SK-N-SH treated with all-trans-retinoic acid at 6 μM for 48 hours (cell line): ENCODE results near the gene PGBD2.
"Not testable (repeated sequence)": the region's sequence is repeated elsewhere in the genome, so short reads cannot be mapped to it uniquely, and the experiment has no call there.

Experiments used
- ISL1 ChIP-seq: fragments of 250-450 bp; sonication (Bioruptor Pico); IDR thresholded peaks from 2 replicates; pipeline ENCODE4 v2.1.2; 2022; ENCODE audit warnings: mild to moderate bottlenecking, moderate library complexity
- RARB ChIP-seq: fragments of 250-450 bp; sonication (Bioruptor Pico); IDR thresholded peaks from 2 replicates; pipeline ENCODE4 v1.8.0; 2021; ENCODE audit warnings: mild to moderate bottlenecking, moderate library complexity
- TCF4 ChIP-seq: fragments of 250-450 bp; sonication (Bioruptor Pico); IDR thresholded peaks from 2 replicates; pipeline ENCODE4 v1.8.0; 2021; ENCODE audit warnings: mild to moderate bottlenecking, moderate library complexity, borderline replicate concordance
- ZFP3 ChIP-seq: fragments of 250-450 bp; sonication (Bioruptor Pico); IDR thresholded peaks from 2 replicates; pipeline ENCODE4 v1.5.0; 2020; ENCODE audit warnings: mild to moderate bottlenecking, moderate library complexity
- TF ChIP-seq, protein P1 (sequence below): fragments of 250-450 bp; sonication (Bioruptor Pico); IDR thresholded peaks from 2 replicates; pipeline ENCODE4 v1.8.0; 2021; ENCODE audit warnings: low read depth, mild to moderate bottlenecking, moderate library complexity, borderline replicate concordance
- TF ChIP-seq, protein P2 (sequence below): fragments of 250-450 bp; sonication (Bioruptor Pico); IDR thresholded peaks from 2 replicates; pipeline ENCODE4 v1.5.1; 2021; ENCODE audit warnings: mild to moderate bottlenecking, moderate library complexity
- TF ChIP-seq, protein P3 (sequence below): fragments of 250-450 bp; sonication (Bioruptor Pico); IDR thresholded peaks from 2 replicates; pipeline ENCODE4 v1.8.0; 2020; ENCODE audit warnings: mild to moderate bottlenecking, moderate library complexity, borderline replicate concordance

DNA sequence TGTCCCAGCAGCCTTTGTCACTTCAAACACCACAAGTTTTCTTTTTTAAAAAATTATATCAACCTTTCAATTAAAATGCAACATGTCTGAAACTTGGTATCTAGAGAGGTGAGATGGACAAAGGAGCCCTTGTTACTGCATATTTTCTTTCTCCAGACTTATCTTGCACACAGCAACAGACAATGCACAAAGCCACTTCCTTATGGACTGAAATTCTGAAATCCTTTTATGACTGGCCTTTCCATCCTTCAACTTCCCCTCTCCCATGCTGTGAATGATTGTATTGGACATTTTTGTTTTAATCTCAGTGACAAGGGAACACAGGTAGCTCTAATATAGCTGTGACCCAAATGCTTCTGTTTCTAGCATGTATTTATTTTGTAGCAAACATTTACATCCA is 22.1 kb downstream of the PGBD2 start:
- not testable (repeated sequence) for TF ChIP-seq RARB, TCF4, ZFP3, ISL1 (CRISPR knock-in tag)
- TF ChIP-seq, protein P1, sequence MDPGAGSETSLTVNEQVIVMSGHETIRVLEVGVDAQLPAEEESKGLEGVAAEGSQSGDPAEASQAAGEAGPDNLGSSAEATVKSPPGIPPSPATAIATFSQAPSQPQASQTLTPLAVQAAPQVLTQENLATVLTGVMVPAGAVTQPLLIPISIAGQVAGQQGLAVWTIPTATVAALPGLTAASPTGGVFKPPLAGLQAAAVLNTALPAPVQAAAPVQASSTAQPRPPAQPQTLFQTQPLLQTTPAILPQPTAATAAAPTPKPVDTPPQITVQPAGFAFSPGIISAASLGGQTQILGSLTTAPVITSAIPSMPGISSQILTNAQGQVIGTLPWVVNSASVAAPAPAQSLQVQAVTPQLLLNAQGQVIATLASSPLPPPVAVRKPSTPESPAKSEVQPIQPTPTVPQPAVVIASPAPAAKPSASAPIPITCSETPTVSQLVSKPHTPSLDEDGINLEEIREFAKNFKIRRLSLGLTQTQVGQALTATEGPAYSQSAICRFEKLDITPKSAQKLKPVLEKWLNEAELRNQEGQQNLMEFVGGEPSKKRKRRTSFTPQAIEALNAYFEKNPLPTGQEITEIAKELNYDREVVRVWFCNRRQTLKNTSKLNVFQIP (CRISPR knock-in tag), result not testable (repeated sequence)
- TF ChIP-seq, protein P2, sequence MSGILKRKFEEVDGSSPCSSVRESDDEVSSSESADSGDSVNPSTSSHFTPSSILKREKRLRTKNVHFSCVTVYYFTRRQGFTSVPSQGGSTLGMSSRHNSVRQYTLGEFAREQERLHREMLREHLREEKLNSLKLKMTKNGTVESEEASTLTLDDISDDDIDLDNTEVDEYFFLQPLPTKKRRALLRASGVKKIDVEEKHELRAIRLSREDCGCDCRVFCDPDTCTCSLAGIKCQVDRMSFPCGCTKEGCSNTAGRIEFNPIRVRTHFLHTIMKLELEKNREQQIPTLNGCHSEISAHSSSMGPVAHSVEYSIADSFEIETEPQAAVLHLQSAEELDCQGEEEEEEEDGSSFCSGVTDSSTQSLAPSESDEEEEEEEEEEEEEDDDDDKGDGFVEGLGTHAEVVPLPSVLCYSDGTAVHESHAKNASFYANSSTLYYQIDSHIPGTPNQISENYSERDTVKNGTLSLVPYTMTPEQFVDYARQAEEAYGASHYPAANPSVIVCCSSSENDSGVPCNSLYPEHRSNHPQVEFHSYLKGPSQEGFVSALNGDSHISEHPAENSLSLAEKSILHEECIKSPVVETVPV (CRISPR knock-in tag), result not testable (repeated sequence)
- TF ChIP-seq, protein P3, sequence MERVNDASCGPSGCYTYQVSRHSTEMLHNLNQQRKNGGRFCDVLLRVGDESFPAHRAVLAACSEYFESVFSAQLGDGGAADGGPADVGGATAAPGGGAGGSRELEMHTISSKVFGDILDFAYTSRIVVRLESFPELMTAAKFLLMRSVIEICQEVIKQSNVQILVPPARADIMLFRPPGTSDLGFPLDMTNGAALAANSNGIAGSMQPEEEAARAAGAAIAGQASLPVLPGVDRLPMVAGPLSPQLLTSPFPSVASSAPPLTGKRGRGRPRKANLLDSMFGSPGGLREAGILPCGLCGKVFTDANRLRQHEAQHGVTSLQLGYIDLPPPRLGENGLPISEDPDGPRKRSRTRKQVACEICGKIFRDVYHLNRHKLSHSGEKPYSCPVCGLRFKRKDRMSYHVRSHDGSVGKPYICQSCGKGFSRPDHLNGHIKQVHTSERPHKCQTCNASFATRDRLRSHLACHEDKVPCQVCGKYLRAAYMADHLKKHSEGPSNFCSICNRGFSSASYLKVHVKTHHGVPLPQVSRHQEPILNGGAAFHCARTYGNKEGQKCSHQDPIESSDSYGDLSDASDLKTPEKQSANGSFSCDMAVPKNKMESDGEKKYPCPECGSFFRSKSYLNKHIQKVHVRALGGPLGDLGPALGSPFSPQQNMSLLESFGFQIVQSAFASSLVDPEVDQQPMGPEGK, result not testable (repeated sequence)
